Loucy (cell line): ENCODE measurements around the gene GPI.

Experiments
- CTCF ChIP-seq: fragments of 200-600 bp; sonication (generic); conservative IDR thresholded peaks from 2 replicates; pipeline ENCODE4 v1.5.1; 2014; ENCODE audit warnings: mild to moderate bottlenecking, antibody characterized with exemption, low read length
- EZH2phosphoT487 ChIP-seq: fragments of 200-600 bp; IDR thresholded peaks from 2 replicates; pipeline ENCODE4 v1.6.1; 2018; ENCODE audit warnings: antibody characterized with exemption, mild to moderate bottlenecking, moderate library complexity, borderline replicate concordance

- TF ChIP-seq CTCF (no peak), EZH2phosphoT487 (no peak)
These were observed 8.7 kb downstream of the GPI start for GRCh38 chr19:34373601-34374288.
